ENCODE measurements around the gene ZNF486.
A peak's percentile ranks its signal among the peaks of the same experiment; 100 is the strongest.
"Not testable (repeated sequence)": the region's sequence is repeated elsewhere in the genome, so short reads cannot be mapped to it uniquely, and the experiment has no call there.

Gene ZNF486

GRCh38 chr19:20233105-20233504 is 66.1 kb downstream of the ZNF486 start:
- DNase-seq (ENCODE audit: low read depth in 2 of 2, low spot score in 1 of 2): no peak

DNA sequence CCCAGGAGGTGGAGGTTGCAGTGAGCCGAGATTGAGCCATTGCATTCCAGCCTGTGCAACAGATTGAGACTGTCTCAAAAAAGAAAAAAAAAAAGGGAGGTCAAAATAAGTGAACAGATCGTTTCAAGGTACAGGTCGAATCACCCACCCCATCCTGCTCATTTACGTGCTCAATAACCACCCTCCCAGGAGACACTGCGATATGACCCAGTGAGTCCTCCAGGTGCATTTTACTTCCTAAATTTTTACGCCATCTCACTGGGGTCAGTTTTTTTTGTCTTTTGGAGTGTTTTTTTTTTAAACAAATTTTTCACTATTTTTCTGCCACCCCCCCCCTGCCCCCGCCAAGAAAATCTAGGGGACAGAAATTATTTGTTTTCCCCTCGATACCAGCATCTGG is 68.1 kb downstream of the ZNF486 start:
- no peak for DNase-seq (ENCODE audit: low read depth in 2 of 2, low spot score in 1 of 2)

GRCh38 chr19:20237773-20238623 is 71.0 kb downstream of the ZNF486 start:
- DNase-seq (ENCODE audit: low read depth in 2 of 2, low spot score in 1 of 2): peak; percentile 68 to 70

- no peak for DNase-seq (ENCODE audit: low read depth in 2 of 2, low spot score in 1 of 2)
Observed at GRCh38 chr19:20243629-20244028, 76.6 kb downstream of the ZNF486 start.

GRCh38 chr19:20244356-20244755 is 77.3 kb downstream of the ZNF486 start:
- no peak for DNase-seq (ENCODE audit: low read depth in 2 of 2, low spot score in 1 of 2)

GRCh38 chr19:20245309-20245708 is 78.3 kb downstream of the ZNF486 start:
- DNase-seq (ENCODE audit: low read depth in 2 of 2, low spot score in 1 of 2): no peak

DNA sequence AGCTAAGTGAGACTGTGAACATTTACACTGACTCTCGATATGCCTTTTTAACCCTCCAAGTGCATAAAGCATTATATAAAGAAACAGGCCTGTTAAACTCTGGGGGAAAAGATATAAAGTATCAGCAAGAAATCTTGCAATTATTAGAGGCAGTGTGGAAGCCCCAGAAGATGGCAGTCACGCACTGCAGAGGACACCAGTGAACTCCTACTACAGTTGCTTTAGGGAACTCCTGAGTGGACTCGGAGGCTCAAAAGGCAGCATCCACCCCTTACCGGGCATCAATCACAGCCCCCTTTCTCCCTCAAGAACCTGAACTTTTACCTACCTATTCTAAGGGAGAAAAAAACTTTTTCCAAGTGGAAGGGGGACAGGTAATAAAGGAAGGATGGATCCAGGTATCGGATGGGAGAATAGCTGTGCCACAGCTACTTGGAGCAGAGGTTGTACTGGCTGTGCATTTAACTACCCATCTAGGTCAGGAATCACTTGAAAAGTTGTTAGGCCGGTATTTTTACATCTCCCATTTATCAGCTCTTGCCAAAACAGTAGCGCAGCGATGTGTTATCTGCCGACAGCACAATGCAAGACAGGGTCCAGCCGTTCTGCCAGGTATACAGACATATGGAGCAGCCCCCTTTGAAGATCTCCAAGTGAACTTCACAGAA is 80.1 kb downstream of the ZNF486 start:
- DNase-seq (ENCODE audit: low read depth in 2 of 2, low spot score in 1 of 2): no peak

DNA sequence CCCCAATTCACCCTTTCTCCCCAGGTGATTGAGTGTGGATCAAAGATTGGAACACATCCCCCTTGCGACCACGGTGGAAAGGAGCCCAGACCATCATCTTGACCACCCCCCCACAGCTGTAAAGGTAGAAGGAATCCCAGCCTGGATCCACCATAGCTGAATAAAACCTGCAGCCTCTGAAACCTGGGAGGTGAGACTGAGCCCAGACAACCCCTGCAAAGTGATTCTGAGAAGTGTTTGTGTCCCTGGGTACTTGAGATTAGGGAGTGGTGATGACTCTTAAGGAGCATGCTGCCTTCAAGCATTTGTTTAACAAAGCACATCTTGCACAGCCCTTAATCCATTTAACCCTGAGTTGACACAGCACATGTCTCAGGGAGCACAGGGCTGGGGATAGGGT is 81.2 kb downstream of the ZNF486 start:
- not testable (repeated sequence) for DNase-seq (ENCODE audit: low read depth in 2 of 2, low spot score in 1 of 2)
